IMR-90 (cell line): Measurements from ENCODE around the gene PRRC1. TPM values are rescaled to one million over a fixed set of nuclear protein-coding genes. Genes with fewer than 3 reads are reported as not detected.

Source experiments
- ATAC-seq: fragments of 200-7000 bp; cut with Tn5 transposase; 2 replicates; pipeline ENCODE4 v1.9.1; 2020; ENCODE audit warnings: low read depth, mild to moderate bottlenecking, moderate library complexity
- BruUV-seq: library from RNA; stranded (reverse); fragments of 400-500 nt; replicated peaks from 2 replicates; lab custom pipeline; 2021; lab: Mats Ljungman, UMichigan
- CTCF ChIA-PET: fragments of 300-600 bp; formaldehyde crosslinking; extraction: SDS; loops from one replicate; lab custom pipeline; 2021; ENCODE audit warnings: antibody characterized with exemption; lab: Yijun Ruan, JAX
- POLR2A ChIA-PET: fragments of 300-600 bp; sonication (Branson Sonifier 250); formaldehyde crosslinking; loops from one replicate; lab custom pipeline; 2022; ENCODE audit warnings: antibody characterized with exemption; ENCODE audit not compliant: unreplicated experiment; lab: Charles Lee
- DNase-seq: peaks from one replicate; pipeline ENCODE4 v3.0.0; 2013
- H2AFZ ChIP-seq: replicated peaks from 2 replicates; pipeline ENCODE3; 2013; ENCODE audit warnings: low read length, mild to moderate bottlenecking; ENCODE audit not compliant: poor library complexity
- H2AK5ac ChIP-seq: 2 replicates; pipeline ENCODE4 v1.6.1; 2013; ENCODE audit warnings: low read depth, low read length, inconsistent platforms
- H2AK9ac ChIP-seq: replicated peaks from 2 replicates; pipeline ENCODE3; 2013; ENCODE audit warnings: mild to moderate bottlenecking, low read depth, low read length, moderate library complexity; ENCODE audit not compliant: poor library complexity
- H2BK120ac ChIP-seq: 2 replicates; pipeline ENCODE4 v1.6.1; 2013; ENCODE audit warnings: low read depth, low read length, inconsistent platforms
- H2BK15ac ChIP-seq: 3 replicates; pipeline ENCODE4 v1.6.1; 2013; ENCODE audit warnings: low read depth, low read length, inconsistent platforms
- H2BK20ac ChIP-seq: 2 replicates; pipeline ENCODE4 v1.6.1; 2013; ENCODE audit warnings: low read depth, mild to moderate bottlenecking, inconsistent platforms, low read length, moderate library complexity
- H2BK5ac ChIP-seq: 2 replicates; pipeline ENCODE4 v1.6.1; 2013; ENCODE audit warnings: mild to moderate bottlenecking, low read depth, low read length, inconsistent platforms; ENCODE audit not compliant: poor library complexity, severe bottlenecking
- H3K14ac ChIP-seq: replicated peaks from 2 replicates; pipeline ENCODE4 v1.6.1; 2013; ENCODE audit warnings: low read depth, low read length, inconsistent platforms
- H3K18ac ChIP-seq: 2 replicates; pipeline ENCODE4 v1.6.1; 2013; ENCODE audit warnings: low read depth, low read length, control low read depth
- H3K23ac ChIP-seq: 2 replicates; pipeline ENCODE4 v1.6.1; 2013; ENCODE audit warnings: low read depth, low read length, inconsistent platforms
- H3K27ac ChIP-seq: 2 replicates; pipeline ENCODE4 v1.5.1; 2013; ENCODE audit warnings: mild to moderate bottlenecking, control low read depth, low read length; ENCODE audit not compliant: insufficient read depth
- H3K27me3 ChIP-seq: 2 replicates; pipeline ENCODE4 v1.6.1; 2013; ENCODE audit warnings: low read length; ENCODE audit not compliant: control insufficient read depth, insufficient read depth
- H3K36me3 ChIP-seq: 2 replicates; pipeline ENCODE4 v1.6.1; 2013; ENCODE audit warnings: low read length, mixed read lengths; ENCODE audit not compliant: control insufficient read depth, insufficient read depth
- H3K4ac ChIP-seq: 2 replicates; pipeline ENCODE4 v1.6.1; 2013; ENCODE audit warnings: low read depth, low read length, inconsistent platforms
- H3K4me1 ChIP-seq: 2 replicates; pipeline ENCODE4 v1.6.1; 2013; ENCODE audit warnings: low read length, mixed read lengths; ENCODE audit not compliant: control insufficient read depth, insufficient read depth
- H3K4me2 ChIP-seq: 2 replicates; pipeline ENCODE4 v1.6.1; 2013; ENCODE audit warnings: low read depth, mild to moderate bottlenecking, control low read depth, low read length, moderate library complexity
- H3K4me3 ChIP-seq: 2 replicates; pipeline ENCODE4 v1.5.1; 2013; ENCODE audit warnings: low read depth, mild to moderate bottlenecking, control low read depth, low read length, moderate library complexity; ENCODE audit not compliant: insufficient read depth
- H3K56ac ChIP-seq: 2 replicates; pipeline ENCODE4 v1.6.1; 2013; ENCODE audit warnings: low read length, inconsistent platforms; ENCODE audit not compliant: insufficient read depth; ENCODE audit errors: extremely low read depth
- H3K79me1 ChIP-seq, 2 experiments: 2 replicates each; pipeline ENCODE4 v1.6.1; 2013; ENCODE audit warnings: low read length in 2 of 2, inconsistent platforms in 1 of 2, low read depth in 1 of 2
- H3K9ac ChIP-seq: 2 replicates; pipeline ENCODE4 v1.6.1; 2013; ENCODE audit warnings: low read depth, low read length, control low read depth
- H3K9me1 ChIP-seq: 2 replicates; pipeline ENCODE4 v1.6.1; 2013; ENCODE audit warnings: low read length, inconsistent platforms; ENCODE audit not compliant: insufficient read depth
- H3K9me3 ChIP-seq: 2 replicates; pipeline ENCODE4 v1.6.1; 2013; ENCODE audit warnings: low read length; ENCODE audit not compliant: control insufficient read depth, insufficient read depth
- H4K20me1 ChIP-seq: 2 replicates; pipeline ENCODE4 v1.6.1; 2013; ENCODE audit warnings: low read length, inconsistent platforms; ENCODE audit not compliant: insufficient read depth
- H4K5ac ChIP-seq: 2 replicates; pipeline ENCODE4 v1.6.1; 2013; ENCODE audit warnings: mild to moderate bottlenecking, low read depth, low read length, control low read depth
- H4K8ac ChIP-seq, 2 experiments: 2 replicates each; pipeline ENCODE4 v1.6.1; 2013; ENCODE audit warnings: low read depth in 2 of 2, low read length in 2 of 2, control low read depth in 1 of 2, inconsistent platforms in 1 of 2
- H4K91ac ChIP-seq: 2 replicates; pipeline ENCODE4 v1.6.1; 2013; ENCODE audit warnings: low read depth, low read length, inconsistent platforms; ENCODE audit not compliant: insufficient read depth
- MAZ ChIP-seq: IDR thresholded peaks from 2 replicates; pipeline ENCODE4 v1.6.1; 2012; ENCODE audit warnings: low read depth, mild to moderate bottlenecking, low read length, improper control_type of control experiment, moderate library complexity, borderline replicate concordance
- POLR2A ChIP-seq: IDR thresholded peaks from 2 replicates; pipeline ENCODE4 v1.6.1; 2012; ENCODE audit warnings: mild to moderate bottlenecking, low read depth, low read length
- WGBS, 2 experiments: methylation state at CpG; one replicate each; pipeline versions ENCODE4 v1.1.5 to v1.1.7; 2013; ENCODE audit warnings: missing lambda C conversion rate in 2 of 2; ENCODE audit not compliant: insufficient read length in 1 of 2; ENCODE audit errors: extremely low coverage in 2 of 2; 5-methylcytosine and 5-hydroxymethylcytosine counted together
- dilution Hi-C: fragments of 300-500 bp; cut with HindIII; formaldehyde crosslinking; loops from one replicate; pipeline ENCODE4 v1.14.3; 2018; ENCODE audit warnings: low sequenced_read_pairs; ENCODE audit not compliant: unreplicated experiment
- in situ Hi-C: fragments of 300-500 bp; cut with MboI; formaldehyde crosslinking; loops from 3 replicates; pipeline ENCODE4 v1.14.3; 2019; ENCODE audit warnings: low sequenced_read_pairs, inconsistent platforms, mixed read lengths
- intact Hi-C: fragments of 100-400 bp; cut with micrococcal nuclease; formaldehyde crosslinking; loops from 2 replicates; pipeline ENCODE4 v1.10.0; 2022
- polyA plus RNA-seq, 3 experiments: library from polyadenylated mRNA; depleted of rRNA; stranded (reverse); fragments of >200 nt; gene quantifications; 2 replicates each; pipeline ENCODE4 v1.2.3, GENCODE V29; 2012; ENCODE audit warnings: low replicate concordance in 1 of 3
- total RNA-seq: library from RNA; depleted of rRNA; stranded (reverse); fragments of >200 nt; gene quantifications from 2 replicates; pipeline ENCODE4 v1.2.3, GENCODE V29; 2012

Gene PRRC1
- total and polyA plus RNA-seq, 2 of the 4 experiments (the other 2 are of a cell fraction) = 46.8 to 63.1 TPM

DNA sequence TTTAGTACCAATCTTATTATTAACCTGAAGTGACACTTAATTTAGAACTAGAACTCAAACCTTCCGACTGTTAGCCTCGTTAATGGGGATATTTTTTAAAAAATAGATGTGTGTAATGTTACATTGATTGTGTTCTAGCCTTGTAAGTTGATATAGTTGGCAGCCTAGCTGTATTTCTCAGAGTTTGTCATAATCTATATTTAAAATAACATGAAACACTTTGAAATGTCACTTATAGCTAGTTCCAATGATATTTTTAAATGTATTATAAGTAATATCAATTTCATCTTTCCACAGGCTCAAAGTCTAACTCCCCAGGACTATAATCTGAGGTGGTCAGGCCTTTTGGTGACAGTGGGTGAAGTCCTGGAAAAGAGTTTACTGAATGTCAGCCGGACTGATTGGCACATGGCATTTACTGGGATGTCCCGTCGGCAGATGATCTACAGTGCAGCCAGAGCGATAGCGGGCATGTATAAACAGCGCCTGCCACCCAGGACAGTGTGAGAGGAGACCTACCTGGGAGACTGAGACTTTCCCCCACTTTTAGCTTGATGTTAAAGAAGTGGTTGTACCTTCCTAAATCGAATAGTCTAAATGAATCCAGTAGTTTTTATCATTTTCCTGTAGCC lies 34.1 kb downstream of the PRRC1 start:
- no peak overlapping the region for H2BK5ac ChIP-seq
- no peak overlapping the region for H3K4ac ChIP-seq
- in situ Hi-C loops (loop anchor here (25.0 kb wide), 2 partner anchors 336 to 936 kb away; no protein-coding TSS in a partner anchor), dilution Hi-C loops (no loop called here), intact Hi-C loops (no loop called here)
- no peak overlapping the region for H3K27ac ChIP-seq
- H2AK5ac ChIP-seq = no peak overlapping the region
- no peak overlapping the region for H2BK20ac ChIP-seq
- H3K9ac ChIP-seq = no peak overlapping the region
- TF ChIP-seq POLR2A = no peak
- TF ChIP-seq MAZ = no peak
- H3K9me3 ChIP-seq = no peaks in the 10 kb centered on the region
- H3K18ac ChIP-seq = no peak overlapping the region
- no peak overlapping the region for H3K4me2 ChIP-seq
- H3K4me3 ChIP-seq = no peak overlapping the region
- POLR2A ChIA-PET = no interaction called here
- H2AFZ ChIP-seq = no peak overlapping the region
- H2BK15ac ChIP-seq = no peak overlapping the region
- H3K4me1 ChIP-seq = 0 out of 2 replicates have a peak, but pooled peaks cover 2% of the 10 kb centered on the region
- no peak overlapping the region for H4K8ac ChIP-seq
- no peak overlapping the region for H2BK120ac ChIP-seq
- no peaks in the 10 kb centered on the region for H3K27me3 ChIP-seq
- H3K9me1 ChIP-seq = no peaks in the 10 kb centered on the region; the same call in none of the 2 replicates
- DNase-seq = no peak
- H3K56ac ChIP-seq = no peak overlapping the region
- BruUV-seq = no TSS peak
- H3K36me3 ChIP-seq = peaks cover 21% of the 10 kb centered on the region
- ATAC-seq = no peak
- H3K14ac ChIP-seq = no peak overlapping the region
- peaks cover under 1% of the 10 kb centered on the region; the same call in 1 of the 2 replicates for H4K20me1 ChIP-seq
- WGBS, 2 experiments = no CpG with 5 or more reads among the region's 9 CpGs
- CTCF ChIA-PET = no interaction called here
- H4K91ac ChIP-seq = no peak overlapping the region
- H2AK9ac ChIP-seq = no peak overlapping the region
- H3K23ac ChIP-seq = no peak overlapping the region
- peaks cover 5 to 26% of the 10 kb centered on the region in 2 experiments for H3K79me1 ChIP-seq
- H4K5ac ChIP-seq = no peak overlapping the region
